Hematopoietic multipotent progenitor cell treated with erythropoietin and hydrocortisone succinate and interleukin-3 and kit ligand, for 4 days (in vitro differentiated cells): ENCODE measurements around the gene MRPS31.
"Not testable (repeated sequence)": the region's sequence is repeated elsewhere in the genome, so short reads cannot be mapped to it uniquely, and the experiment has no call there.

ENCODE experiments used
- DNase-seq: peaks from one replicate; pipeline ENCODE4 v3.0.0-alpha.2; 2015

The MRPS31 gene

GRCh38 chr13:40758811-40759210 lies 12.2 kb downstream of the MRPS31 start:
- DNase-seq: no peak

- DNase-seq: no peak
Observed at GRCh38 chr13:40756042-40756441, 14.9 kb downstream of the MRPS31 start.

- DNase-seq: no peak
Observed at GRCh38 chr13:40755082-40755700, 15.8 kb downstream of the MRPS31 start.

- DNase-seq: peak; percentile 20
Observed at GRCh38 chr13:40749327-40749726, 21.7 kb downstream of the MRPS31 start.

- not testable (repeated sequence) for DNase-seq
Observed at GRCh38 chr13:40735232-40735548, 35.8 kb downstream of the MRPS31 start.

- not testable (repeated sequence) for DNase-seq
Observed at GRCh38 chr13:40734536-40735231, 36.3 kb downstream of the MRPS31 start.

GRCh38 chr13:40732658-40733057 lies 38.3 kb downstream of the MRPS31 start:
- no peak for DNase-seq

GRCh38 chr13:40728595-40728994 lies 42.4 kb downstream of the MRPS31 start:
- DNase-seq: no peak

GRCh38 chr13:40714433-40714832 lies 56.6 kb downstream of the MRPS31 start:
- DNase-seq: not testable (repeated sequence)

- no peak for DNase-seq
Observed at GRCh38 chr13:40706439-40706838, 64.6 kb downstream of the MRPS31 start.

GRCh38 chr13:40697711-40698110 lies 73.3 kb downstream of the MRPS31 start:
- DNase-seq: no peak

GRCh38 chr13:40694426-40694825 lies 76.6 kb downstream of the MRPS31 start:
- no peak for DNase-seq

GRCh38 chr13:40692946-40693345 lies 78.0 kb downstream of the MRPS31 start:
- DNase-seq: peak; percentile 11

- DNase-seq: no peak
Observed at GRCh38 chr13:40688781-40689180, 82.2 kb downstream of the MRPS31 start.

GRCh38 chr13:40682449-40683240 lies 88.3 kb downstream of the MRPS31 start:
- peak; percentile 83 for DNase-seq

GRCh38 chr13:40681341-40682146 lies 89.4 kb downstream of the MRPS31 start:
- peak; percentile 95 for DNase-seq

- DNase-seq: peak; percentile 15
Observed at GRCh38 chr13:40680659-40681323, 90.2 kb downstream of the MRPS31 start.

GRCh38 chr13:40679480-40679985 lies 91.5 kb downstream of the MRPS31 start:
- DNase-seq: no peak
